Effector CD8-positive, alpha-beta T cell (primary cell): Measurements from ENCODE around the gene SLC10A4.
"Not testable (repeated sequence)": the region's sequence is repeated elsewhere in the genome, so short reads cannot be mapped to it uniquely, and the experiment has no call there.

Source experiments
- DNase-seq: peaks from one replicate; lab custom pipeline; 2025; lab: John Stamatoyannopoulos, UW
- total RNA-seq, 4 experiments: gene quantifications; one replicate each; lab custom pipeline; 2026; lab: John Stamatoyannopoulos, UW

Gene SLC10A4, protein sequence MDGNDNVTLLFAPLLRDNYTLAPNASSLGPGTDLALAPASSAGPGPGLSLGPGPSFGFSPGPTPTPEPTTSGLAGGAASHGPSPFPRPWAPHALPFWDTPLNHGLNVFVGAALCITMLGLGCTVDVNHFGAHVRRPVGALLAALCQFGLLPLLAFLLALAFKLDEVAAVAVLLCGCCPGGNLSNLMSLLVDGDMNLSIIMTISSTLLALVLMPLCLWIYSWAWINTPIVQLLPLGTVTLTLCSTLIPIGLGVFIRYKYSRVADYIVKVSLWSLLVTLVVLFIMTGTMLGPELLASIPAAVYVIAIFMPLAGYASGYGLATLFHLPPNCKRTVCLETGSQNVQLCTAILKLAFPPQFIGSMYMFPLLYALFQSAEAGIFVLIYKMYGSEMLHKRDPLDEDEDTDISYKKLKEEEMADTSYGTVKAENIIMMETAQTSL
- 0 to 0.12 (median 0.04) reads per million in 4 experiments for total RNA-seq

DNA sequence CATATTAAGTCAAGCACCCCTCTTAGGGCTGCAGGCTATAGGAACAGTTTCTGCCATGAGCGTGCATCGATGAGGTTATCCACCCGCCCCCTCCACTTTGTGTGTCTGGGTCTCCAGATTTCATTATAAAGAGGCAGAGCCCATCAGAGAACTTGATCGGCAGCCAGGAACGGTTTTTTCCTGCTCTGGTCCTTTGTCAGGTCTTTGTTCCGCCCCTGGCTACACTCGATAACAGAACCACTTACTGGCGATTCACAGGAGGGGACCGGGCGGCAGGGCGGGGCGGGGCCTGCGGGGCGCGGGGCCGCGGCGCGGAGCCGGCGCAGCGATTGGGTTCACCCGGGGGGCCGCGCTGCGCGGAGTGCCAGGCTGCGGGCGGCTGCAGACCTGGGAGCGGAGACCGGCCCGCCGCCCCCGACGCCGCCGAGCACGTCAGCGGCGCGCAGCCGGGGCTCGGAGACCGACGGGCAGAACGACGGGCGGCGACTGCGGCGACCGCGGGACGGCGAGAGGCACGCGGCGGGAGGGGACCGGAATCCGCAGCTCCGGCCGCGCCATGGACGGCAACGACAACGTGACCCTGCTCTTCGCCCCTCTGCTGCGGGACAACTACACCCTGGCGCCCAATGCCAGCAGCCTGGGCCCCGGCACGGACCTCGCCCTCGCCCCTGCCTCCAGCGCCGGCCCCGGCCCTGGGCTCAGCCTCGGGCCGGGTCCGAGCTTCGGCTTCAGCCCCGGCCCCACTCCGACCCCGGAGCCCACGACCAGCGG is at the start of gene SLC10A4:
TSS of gene SLC10A4 (plus strand) at position 338 of the 771 bp plus-strand sequence. CDS start at position 557, 219 bp downstream.
- DNase-seq, result no peak

- no peak for DNase-seq
Measured at GRCh38 chr4:48436318-48436717, 46.8 kb upstream of the SLC10A4 start.

DNA sequence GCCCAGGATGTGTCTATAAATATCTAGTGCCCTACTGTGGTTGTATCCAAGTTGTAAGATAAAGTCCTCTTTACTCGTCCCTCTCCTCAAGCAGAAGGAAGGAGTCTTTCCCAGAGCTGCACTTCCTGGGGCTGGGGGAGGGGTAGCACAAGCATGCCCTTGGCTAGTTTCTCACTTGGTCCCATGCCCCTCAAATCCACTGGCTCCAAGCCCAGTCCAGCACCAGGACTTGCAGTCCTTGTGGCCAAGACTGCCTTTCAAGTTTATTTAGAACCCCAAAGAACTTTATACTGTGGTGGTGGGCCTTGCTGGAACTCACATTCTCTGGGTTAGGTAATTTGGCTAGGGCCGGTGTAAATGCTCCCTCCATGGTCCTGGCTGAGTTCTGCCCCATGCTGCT is 43.2 kb upstream of the SLC10A4 start:
- no peak for DNase-seq

DNA sequence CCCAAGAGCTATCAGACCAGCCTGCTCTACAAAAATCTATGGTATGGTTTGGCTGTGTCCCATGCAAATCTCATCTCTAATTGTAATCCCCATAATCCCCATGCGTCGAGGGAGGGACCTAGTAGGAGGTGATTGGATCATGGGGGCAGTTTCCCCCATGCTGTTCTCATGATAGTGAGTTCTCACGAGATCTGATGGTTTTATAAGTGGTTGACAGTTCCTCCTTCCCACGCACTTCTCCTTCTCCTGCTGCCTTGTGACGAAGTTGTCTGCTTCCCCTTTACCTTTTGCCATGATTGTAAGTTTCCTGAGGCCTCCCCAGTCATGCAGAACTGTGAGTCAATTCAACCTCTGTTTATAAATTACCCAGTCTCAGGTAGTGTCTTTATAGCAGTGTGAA is 42.2 kb upstream of the SLC10A4 start:
- DNase-seq, result not testable (repeated sequence)

DNA sequence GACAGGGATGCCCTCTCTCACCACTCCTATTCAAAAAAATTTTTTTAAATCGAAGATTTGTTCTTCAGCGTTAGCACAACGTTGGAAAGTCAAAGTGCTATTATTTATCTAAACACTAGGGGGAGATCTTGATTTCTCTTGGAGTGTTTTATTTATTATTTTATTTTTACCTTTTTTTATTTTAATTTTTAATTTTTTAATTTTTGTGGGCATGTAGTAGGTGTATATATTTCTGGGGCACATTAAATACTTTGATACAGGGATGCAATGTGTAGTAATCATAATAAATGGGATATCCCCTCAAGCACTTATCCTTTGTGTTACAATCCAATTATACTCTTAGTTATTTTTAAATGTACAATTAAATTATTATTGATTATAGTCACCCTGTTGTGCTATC is 37.4 kb upstream of the SLC10A4 start:
- no peak for DNase-seq

DNA sequence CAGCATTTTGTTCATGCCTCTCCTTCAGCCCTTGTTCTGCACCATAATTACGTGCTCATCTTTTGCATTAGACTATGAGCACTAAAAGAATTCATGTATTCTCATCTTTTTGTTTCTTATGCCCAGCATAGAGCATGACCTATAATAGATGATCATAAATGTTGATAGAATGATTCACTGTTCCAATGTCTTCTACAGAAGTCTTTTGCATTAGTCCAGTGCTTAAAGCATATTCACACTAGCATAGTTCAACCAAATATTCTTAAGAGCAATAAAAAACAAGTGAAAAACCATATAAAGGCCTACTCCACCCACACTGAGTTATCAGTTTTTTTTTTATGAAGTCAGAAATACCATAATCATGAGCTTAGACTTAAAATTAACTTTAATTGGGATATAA is 36.5 kb upstream of the SLC10A4 start:
- no peak for DNase-seq

DNA sequence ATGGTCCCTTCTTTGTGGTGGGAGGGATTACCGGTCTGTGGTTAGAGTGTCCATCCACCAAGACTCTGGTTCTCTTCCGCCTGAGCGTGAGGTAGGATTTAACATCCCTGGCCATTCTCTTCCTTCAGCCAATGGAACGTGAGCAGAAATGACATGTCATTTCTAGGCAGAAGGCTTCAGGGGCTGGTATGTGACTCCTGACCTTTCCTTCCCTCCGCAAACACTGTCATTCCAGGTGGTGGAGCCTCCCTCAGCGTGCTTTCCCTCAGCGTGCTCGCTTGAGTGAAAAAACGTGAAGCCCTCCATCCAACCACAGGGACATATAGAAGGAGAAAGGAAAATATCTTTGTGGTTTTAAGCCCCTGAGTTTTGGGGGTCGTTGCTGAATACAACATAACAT is 34.0 kb upstream of the SLC10A4 start:
- no peak for DNase-seq

- DNase-seq, result no peak
Measured at GRCh38 chr4:48450740-48451139, 32.4 kb upstream of the SLC10A4 start.

GRCh38 chr4:48451656-48452055 is 31.5 kb upstream of the SLC10A4 start:
- not testable (repeated sequence) for DNase-seq

GRCh38 chr4:48454591-48454990 is 28.6 kb upstream of the SLC10A4 start:
- DNase-seq, result no peak

GRCh38 chr4:48461000-48461399 is 22.1 kb upstream of the SLC10A4 start:
- DNase-seq, result no peak

- no peak for DNase-seq
Measured at GRCh38 chr4:48462363-48462762, 20.8 kb upstream of the SLC10A4 start.

DNA sequence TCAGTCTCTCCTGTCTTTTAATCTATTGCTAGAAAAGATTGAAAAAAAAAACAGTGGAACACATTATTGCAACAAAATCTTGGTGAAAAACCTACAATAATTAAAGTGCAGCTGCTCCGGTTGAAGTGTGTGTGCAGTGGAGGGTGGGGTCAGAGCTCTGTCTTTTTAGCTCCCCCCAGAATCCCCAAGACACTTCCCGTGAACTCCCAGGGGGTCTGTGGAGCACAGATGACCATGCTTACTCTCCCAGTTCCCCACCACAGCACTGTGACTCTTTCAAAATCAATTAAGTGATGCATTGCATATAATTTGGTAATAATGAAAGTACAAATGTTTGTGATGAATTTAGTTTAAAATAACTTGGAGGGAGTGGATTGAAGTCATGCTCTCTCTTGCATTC is 15.7 kb upstream of the SLC10A4 start:
- no peak for DNase-seq

GRCh38 chr4:48467891-48468290 is 15.3 kb upstream of the SLC10A4 start:
- no peak for DNase-seq

- DNase-seq, result no peak
Measured at GRCh38 chr4:48470137-48470536, 13.0 kb upstream of the SLC10A4 start.

DNA sequence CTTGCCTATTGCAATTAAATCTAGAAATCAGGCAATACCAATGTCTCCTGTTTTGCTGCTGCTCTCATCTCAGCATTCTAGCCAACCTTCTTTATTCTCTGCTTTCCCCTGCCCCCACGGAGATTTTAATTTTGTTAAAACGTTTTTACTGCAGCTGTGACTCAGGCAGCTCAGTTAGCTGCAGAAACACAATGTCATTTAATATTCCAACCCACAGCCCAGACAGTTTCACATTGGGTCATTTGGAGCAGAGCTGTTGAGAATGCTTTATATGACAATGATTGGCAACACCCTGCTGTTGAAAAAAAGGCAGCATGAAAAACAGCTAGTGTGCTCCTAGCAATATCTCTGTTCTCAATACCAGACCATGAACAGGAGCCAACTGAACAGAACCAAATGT is 12.6 kb upstream of the SLC10A4 start:
- DNase-seq, result no peak

GRCh38 chr4:48472794-48473193 is 10.3 kb upstream of the SLC10A4 start:
- no peak for DNase-seq

- no peak for DNase-seq
Measured at GRCh38 chr4:48475770-48476169, 7.4 kb upstream of the SLC10A4 start.

DNA sequence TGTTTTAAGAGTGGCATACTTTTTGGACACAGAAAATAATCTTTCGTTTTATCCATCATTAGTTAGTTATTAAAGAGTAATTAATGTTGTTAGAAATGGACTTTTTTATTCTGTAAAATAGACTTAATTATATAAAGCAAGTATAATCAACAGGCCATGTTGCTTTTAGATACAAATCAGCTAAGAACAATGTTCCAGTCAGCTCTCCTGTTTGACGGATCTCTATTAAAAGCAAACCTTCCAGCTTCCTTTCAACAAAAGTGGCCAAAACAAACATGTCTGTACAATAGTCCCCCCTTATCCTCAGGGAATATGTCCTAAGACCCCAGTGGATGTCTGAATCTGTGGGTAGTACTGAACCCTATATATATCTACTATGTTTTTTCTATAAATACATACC is 4.9 kb upstream of the SLC10A4 start:
- no peak for DNase-seq

DNA sequence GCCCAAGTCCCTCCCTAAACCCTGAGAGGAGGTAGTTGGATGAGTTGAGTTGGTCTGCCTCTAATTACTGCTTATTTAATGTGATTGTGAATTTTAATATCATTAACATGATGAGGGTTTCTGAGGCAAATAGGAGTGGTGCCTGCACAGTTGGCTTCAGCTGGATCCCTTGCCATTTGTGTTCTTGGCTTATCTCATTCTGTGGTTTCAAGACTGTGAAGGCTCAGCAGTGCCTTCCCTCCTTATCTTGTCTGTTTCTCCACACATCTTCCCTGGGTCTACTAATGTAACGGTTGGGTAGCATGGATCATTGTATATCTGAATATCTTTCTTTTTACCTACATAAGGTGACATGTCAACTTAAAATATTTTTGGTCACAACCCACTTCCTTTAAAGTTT is 1.6 kb upstream of the SLC10A4 start:
- DNase-seq, result no peak

GRCh38 chr4:48483777-48484493 is 792 bp downstream of the SLC10A4 start:
- no peak for DNase-seq

DNA sequence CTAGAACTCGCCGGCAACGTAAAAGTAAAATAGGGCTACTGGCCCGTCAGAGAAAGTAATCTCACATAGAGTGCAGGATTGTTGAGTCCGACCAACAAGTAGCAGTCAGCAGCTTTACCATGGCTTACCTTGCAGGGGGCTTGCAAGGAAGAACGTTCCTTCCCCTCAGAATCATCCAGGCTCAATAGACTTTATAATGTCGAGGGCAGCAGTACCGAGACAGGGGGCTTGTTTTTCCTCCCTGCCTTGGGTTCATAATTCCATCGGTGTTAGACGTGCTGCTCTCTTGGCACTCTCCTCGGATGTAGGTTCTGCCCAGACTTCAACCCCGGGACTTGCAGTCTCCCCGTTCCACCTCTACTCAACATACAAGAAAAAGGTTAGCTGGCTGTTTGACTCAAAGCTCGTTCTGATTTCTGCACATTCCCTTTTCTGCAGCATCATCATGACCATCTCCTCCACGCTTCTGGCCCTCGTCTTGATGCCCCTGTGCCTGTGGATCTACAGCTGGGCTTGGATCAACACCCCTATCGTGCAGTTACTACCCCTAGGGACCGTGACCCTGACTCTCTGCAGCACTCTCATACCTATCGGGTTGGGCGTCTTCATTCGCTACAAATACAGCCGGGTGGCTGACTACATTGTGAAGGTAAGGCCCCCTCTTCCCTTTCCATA is 1.5 kb downstream of the SLC10A4 start:
- DNase-seq, result no peak
